GM20431 (cell line): Measurements from ENCODE around the gene AK1.
"Not testable (repeated sequence)": the region's sequence is repeated elsewhere in the genome, so short reads cannot be mapped to it uniquely, and the experiment has no call there.

ENCODE experiments used
- in situ Hi-C: fragments of 300-500 bp; cut with MseI, MboI; formaldehyde crosslinking; loops from one replicate; pipeline ENCODE4 v1.15.0; 2020; ENCODE audit warnings: low sequenced_read_pairs; ENCODE audit not compliant: unreplicated experiment

AK1 gene

DNA sequence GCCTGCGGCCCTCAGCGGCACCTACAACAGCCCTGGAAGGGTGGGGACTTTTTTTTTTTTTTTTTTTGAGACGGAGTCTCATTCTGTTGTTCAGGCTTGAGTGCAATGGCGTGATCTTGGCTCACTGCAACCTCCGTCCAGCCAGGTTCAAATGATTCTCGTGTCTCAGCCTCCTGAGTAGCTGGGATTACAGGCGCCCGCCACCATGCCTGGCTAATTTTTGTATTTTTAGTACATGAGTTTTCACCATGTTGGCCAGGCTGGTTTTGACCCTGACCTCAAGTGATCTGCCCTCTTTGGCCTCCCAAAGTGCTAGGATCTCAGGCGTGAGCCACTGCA, 7.4 kb downstream of the AK1 start:
- in situ Hi-C loops, result not testable (repeated sequence)

DNA sequence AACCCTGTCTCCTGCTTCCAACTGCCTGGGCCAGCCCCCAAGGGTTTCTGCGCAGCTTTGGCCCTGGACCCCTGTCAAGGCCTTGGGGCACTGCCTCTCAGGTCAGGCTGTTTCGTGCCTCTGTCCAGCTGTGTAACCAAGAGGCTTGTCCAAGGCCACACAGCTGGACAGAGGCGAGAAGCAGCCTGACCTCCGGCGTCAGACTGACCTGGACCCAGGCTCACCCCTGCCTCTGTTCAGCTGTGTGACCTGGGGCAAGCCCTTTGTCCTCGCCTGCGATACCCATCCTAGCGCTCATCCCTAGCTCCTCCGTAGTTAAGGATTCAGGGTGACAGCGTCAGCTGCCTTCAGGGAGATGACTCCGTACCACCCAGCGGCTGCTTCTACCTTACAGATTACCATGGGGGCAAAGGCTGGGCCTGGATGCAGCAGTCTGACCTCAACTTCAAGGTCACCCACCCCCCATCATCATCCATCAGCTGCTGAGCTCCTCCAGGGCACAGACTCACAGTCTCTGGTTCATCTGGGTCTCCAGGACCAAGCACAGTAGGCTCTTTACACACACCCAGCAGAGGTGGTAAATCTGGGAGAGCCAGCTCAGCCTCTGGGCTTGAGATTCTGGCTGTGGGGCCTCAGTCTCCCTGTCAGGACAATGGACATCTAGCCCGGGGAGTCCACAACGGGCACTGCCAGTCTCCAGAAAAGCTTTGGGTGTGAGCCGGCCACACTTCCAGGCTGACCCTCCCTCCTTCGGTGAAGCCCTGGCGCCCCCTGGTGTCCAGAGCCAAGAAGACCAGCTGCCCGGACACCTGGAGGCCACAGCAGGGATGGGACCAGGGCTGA, 7.9 kb downstream of the AK1 start:
- in situ Hi-C loops, result no loop called here

DNA sequence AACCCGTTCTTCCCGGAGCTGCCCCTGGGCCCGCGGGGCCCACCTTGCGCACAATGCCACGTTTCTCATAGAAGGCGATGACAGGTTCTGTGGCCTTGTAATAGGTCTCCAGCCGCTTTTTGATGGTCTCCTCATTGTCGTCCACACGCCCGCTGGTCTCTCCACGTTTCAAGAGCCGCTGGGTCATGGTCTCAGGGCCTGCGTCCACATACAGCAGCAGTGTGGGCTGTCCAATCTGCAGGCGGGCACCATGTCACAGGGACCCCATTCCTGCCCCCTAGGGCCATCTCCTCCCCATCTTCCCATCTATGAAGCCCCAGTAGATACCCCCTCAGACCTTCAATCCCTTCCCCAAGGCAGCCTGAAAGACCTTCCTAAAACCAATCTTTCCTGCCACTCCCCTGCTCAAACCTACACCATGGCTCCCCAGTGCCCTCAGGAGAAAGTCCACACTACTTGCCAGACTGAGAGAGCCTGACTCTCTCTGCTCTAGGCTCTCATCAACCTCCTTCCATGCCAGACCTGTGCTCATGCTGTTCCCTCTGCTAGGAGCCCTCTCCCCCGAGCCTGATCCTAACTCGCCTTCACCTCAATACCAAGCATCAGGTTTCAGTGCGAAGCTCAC, 9.1 kb downstream of the AK1 start:
- in situ Hi-C loops, result no loop called here

DNA sequence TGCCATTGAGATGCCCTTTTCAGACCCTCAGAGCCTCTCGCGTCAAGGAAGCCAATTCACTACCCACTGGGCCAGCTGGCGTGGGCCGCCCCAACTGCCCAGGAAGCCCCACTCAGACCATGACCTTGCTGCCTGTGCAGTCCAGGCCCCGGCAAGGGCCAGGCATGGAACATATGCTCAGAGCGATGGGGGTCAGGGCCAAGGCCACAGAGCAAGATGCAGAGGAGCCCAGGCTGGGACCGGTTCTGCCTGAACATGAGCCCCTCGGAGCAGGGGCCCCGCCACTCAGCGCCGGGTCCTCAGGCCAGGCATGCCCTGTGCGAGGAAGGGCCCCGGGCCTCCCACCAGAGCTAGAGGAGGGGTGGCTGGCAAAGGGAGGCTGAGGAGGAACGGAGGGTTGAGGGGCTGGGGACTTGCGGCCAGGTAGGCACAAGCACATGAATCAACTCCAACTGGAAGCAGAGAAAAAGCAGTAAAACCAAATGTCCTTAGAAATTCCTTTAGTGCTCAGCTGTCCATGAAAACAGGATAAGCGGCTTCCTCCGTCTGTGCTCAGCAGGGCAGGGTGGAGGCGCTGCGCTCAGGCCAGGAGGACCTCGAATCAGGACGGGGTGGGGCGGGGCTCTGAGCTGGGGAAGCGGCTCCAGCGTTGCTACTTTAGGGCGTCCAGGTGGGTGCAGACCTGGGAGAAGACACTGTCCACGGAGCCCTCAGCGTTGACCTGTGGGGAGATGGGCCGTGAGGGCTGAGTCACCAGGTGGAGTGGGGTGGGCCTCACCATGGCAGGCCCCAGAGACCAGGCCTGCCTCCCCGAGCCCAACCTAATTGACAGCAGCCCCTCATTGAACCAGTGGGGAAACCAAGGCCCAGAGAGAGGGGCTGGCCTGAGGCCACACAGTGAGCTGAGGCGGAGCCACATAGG, 9.9 kb downstream of the AK1 start:
- in situ Hi-C loops, result no loop called here

DNA sequence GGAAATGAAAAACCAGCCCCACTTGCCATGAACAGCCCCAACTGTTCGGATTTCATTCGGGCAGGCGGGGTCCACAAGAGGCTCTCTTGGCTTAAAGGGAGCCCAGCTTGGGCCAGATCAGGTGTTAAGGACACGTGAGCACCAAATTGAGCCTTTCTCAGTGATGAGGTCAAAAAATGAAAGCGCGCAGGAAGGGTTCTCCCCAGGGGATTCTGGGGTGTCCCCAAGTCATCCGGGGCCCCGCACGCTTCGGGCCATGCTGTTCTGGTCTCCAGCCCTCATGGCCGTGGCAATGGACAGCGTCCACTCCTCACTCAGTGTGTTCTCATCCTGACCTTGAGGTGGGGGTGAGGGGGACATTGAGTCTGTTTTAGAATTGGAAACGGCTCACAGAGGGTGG, 10.9 kb downstream of the AK1 start:
- in situ Hi-C loops, result no loop called here

DNA sequence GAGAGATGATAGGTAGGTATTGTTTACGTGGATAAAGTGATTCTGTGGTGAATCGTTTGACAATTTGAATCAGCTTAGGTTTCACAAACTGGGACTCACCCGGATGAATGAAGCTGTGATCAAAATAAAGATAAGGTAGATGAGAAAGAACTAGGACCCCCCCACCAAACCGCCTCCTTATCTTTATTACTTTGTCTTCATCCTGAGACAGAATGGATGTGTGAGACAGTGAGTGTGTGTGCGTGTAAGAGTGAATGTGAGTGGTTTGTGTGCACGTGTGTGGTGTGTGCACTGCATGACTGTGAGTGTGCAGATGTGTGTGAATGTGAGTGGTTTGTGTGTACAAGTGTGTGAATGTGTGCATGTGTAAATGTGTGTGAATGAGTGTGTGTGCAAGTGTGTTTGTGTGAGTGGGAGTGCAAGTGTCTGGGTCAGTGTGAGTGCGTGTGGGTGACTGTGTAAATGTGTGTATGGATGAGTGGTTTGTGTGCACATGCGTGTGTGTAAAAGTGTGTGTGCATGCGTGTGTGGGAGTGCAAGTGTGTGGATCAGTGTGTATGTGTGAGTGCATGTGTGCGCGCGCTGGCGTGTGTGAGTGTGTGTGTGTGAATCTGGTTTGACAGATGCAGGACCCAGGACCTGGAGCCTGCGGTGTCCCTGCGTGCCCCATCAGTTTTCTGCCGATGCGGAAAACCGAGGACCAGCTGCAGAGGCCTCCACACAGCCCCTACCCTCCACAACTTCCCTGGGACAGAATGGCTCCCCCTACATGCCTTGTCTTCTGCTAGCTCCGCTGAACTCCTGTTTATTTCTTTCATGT, 11.6 kb downstream of the AK1 start:
- in situ Hi-C loops, result no loop called here

DNA sequence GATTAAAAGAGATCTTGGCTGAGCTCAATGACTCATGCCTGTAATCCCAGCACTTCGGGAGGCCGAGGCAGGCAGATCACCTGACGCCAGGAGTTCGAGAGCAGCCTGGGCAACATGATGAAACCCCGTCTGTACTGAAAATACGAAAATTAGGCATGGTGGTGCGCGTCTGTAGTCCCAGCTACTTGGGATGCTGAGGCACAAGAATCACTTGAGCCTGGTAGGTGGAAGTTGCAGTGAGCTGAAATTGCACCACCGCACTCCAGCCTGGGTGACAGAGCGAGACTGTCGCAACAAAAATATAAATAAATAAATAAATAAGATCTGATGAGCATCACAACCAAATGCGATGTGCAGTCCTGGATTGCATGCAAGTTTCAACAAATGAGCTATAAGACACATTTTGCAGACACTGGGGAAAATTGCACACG, 14.3 kb downstream of the AK1 start:
- in situ Hi-C loops, result no loop called here

DNA sequence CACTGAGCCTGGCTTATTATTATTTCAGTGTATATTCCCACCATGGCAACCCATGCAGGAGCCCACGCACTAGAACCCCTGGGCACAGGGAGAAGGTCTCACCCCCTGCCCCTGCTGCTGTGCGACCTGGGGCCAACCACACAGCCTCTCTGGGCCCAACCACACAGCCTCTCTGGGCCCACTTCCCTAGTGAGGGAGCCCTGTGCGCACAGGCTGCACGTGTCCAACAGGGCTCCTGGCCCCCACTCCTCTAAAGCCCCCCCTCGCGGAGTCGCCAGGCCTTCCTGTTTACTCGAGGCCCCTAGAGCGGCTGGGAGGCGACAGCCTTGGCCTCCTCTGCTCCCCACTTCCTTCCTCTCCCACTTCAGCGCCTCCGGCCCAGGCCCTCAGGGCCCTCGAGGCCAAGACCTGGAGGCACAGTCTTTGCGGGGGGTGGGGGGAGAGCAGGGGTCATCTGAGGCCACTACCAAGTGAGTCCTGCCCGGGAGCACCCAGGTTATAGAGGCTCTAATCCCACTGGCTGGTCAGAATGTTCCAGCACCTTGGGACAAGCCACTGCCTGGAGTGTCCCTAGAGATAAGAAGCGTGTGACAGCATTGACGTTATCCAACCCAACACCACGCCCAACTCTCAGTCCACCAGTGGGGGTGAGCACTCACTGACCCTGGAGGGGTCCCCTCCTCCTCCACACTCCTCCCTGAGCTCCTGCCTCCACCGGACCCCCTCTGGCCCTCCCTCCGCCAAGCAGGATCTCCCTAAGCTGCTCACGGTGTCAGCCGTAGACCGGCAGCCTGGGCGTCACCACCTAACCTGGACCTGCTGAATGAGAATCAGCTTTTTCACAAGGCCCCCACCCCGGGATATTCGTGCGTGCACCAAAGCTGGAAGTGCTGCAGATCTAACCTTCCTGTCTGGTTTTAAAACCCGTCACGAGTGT, 15.1 kb downstream of the AK1 start:
- in situ Hi-C loops, result no loop called here

DNA sequence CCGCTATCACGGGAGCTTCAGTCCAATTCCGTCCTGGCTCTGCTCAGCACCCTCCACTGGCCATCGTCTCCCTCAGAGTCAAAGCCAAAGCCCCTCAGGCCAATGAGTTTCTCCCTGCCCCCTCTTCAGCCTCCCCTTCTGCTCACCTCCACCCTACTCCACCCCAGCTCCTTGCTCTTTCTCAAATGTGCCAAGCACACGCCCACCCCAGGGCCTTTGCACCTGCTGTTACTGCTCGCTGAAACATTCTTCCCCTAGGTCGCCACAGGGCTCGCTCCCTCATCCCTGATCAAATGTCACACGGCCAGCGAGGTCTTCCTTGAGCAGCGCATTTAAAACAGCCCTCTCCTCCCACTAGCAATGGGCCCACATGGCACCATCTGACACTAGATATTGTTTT, 16.7 kb downstream of the AK1 start:
- in situ Hi-C loops, result no loop called here

DNA sequence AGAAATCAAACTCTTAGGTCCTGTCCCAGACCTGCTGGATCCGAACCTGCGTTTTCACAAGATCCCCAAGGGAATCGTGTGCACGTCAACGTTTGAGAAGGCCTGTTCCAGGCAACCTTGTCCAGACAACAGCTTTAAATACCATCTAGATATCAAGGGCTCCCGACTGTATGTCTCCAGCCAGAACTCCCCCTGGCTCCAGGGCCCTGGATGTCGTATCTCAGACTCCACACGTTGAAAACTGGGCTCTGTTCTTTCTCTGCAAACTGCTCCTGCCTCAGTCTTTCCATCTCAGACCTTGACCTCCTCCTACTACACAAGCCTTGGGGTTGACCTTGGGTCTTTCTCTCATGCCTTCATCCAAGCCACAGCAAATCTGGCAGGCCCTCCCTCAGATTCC, 17.2 kb downstream of the AK1 start:
- in situ Hi-C loops, result no loop called here

DNA sequence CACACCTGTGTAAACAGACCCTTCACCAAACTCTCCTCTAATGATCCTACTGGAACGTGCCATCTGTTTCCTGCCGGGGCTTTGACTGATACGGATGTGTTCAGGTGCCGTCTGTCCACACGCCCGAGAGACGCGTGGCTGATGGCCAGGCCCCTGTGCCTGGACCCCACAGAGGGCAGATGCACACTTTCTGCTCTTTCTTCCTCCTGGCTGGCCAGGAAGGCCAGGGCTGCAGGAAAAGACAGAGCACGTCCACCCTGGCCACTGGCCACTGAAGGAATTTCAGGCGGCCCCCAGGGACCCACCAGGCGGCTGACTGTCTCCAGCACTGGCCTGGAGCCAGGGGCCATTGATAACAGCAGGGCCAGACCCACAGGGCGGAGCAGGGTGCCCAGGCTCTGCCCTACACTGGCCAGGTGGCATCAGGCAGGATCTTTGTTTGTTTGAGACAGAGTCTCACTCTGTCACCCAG, 19.4 kb downstream of the AK1 start:
- in situ Hi-C loops, result no loop called here

DNA sequence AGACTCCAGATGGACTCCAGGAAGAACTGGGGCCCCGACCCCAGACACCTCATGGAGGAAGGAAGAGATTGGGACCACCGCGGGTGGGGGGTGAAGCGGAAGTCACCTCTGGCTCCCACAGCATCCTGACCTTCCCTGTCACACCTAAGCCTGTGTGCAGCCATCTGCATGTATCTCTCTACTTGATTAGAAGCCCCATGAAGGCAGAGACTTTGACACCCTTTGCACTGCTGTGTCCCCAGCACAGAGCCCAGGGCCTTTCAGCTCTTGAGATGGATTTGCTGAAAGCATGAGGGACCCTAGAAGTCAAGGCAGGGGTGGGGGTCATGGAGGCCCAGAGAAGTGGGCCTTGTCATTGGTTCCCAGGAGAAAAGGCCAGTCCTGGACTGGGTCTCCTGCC, 20.2 kb downstream of the AK1 start:
- in situ Hi-C loops, result no loop called here

DNA sequence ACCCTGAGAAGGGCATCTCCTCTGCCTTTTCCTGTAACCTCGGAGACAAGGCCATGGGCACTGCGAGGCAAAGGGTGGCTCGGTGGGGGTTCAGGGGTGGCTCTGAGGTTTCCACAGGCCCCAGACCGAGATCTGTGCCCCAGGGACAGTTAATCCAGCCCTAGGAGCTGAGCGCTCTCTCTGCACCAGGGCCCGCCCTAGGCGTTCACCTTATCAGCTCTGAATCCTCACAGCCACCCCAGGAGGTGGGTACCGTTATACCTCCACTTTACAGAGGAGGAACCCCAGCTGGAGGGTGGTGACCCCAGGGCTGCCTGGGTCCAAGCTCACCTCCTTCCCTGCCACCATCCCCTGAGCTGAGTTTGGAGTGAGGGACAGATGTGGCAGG, 20.8 kb downstream of the AK1 start:
- in situ Hi-C loops, result no loop called here

DNA sequence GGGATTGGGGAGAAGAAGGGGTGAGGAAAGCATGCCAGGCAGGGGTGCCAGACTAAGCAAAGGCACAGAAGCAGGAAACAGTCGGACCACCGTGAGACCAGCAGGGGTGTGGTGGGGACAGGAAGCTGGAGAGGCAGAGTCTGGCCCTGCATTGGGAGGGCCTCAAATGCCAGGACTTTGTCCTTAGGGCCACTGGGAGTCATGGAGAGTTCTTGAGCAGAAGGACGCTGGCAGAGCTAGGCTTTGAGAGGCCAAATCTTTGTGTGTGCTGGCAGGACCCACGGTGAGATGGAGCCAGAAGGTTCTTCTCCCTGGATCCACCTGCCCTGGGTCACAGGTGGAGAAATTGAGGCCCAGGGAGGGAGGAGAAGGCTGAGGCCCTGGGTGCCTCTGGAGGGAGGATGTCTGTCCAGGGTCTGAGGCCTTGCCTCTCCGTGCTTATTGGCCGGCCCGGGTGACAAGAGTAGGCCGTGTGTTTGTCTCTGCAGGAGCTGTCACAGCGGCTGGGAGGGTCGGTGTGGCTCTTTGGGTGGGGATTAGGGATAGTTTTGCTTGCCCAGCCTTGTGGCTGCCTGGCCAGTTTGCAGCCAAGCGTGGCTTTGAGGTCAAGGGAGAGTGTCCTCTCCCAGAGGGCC, 21.3 kb downstream of the AK1 start:
- in situ Hi-C loops, result no loop called here

DNA sequence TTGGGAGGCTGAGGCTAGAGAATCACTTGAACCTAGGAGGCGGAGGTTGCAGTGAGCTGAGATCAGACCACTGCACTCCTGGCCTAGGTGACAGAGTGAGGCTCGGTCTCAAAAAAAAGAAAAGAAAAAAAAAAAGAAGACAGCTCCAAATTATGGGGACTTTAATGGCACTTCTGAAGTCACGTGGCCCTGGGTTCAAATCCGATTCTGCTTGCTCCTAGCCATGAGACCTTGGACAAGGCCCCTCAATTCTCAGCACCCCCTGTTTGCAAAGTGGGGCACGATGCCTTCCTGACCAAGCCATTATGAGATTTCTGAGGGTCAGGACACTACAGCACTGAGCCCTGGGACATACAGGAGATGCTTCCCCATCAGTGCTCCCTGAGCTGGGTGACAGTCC, 22.0 kb downstream of the AK1 start:
- in situ Hi-C loops, result no loop called here

DNA sequence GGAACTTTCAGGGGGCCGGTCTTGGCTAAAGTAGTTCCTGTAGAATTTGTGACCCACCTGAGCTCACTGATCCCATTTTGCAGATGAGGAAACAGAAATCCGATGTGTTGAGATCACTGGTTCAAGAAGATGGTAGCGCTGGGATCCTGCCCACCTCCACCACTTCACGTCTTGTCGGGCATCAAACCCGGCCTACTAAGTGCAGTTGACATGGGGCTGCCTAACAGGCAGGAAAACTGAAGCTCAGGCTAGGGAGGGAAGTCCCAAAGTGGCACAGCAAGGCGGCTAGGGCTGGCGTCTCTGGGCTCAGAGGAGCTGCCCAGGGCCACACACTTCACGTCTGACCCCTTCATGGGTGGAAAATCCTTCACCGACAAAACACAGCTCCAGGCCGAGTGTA, 22.5 kb downstream of the AK1 start:
- in situ Hi-C loops, result no loop called here

DNA sequence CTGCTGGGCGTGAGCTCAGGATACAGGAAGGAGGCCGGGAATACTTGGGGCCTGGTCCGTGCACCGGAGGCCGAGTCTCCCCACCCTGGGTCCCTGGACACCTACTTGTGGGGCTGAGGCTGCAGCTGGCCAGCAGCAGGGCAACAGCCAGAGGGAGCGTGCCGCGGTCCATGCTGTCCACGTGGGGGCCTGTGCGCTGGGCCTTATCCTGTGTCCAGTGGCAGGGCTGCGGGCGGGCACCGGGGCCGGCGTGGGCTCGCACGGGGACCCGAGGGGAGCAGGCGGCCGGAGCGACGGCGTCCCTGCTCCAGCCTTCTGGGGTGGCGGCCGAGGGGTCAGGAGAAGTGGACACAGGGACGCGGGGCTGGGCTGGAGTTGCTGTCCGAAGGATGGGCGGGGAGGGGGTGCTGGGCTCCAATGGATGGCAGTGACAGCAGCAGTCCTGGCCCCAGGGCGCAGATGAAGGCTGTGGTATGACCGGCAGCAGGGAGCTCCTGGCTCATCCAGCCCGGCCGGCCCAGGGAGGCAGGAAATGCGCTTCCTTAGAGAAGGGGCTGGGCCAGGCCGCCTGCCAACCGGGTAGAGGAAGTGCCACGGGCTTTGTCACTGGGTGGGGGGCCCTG, 23.2 kb downstream of the AK1 start, which contains the start of gene ENG:
Gene ENG (minus strand): TSS at position 475 of the 623 bp plus-strand sequence. CDS start 303 bp downstream, at position 172.
- in situ Hi-C loops, result no loop called here
